NCI-H1436 (cell line): ENCODE measurements around the gene LMCD1.

Experiments
- DNase-seq: peaks from one replicate; lab custom pipeline; 2025; lab: John Stamatoyannopoulos, UW

The LMCD1 gene

GRCh38 chr3:8484409-8485140, 17.0 kb upstream of the LMCD1 start:
- no peak for DNase-seq

- DNase-seq, result no peak
Observed at GRCh38 chr3:8485141-8485870, 16.3 kb upstream of the LMCD1 start.

GRCh38 chr3:8485943-8486342, 15.7 kb upstream of the LMCD1 start:
- no peak for DNase-seq

DNA sequence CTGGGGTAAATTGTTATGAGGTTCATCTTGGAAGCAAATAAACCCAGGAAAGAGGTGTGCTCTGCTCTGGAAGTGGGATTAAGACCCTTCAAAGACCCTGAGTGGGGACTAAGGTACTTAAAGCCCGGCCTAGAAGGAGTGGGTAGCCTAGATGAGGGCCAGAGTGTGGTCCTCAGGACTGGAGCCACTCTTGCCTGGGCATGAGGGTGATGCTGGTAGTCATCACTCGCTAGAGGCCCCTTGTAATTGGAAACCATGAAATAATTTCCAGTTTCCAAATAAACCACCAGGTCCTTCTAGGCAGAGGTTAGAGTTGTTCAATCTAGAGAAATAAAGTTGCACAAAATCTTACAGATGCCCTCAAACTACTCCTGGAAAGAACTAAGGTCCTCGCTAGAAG, 15.2 kb upstream of the LMCD1 start:
- DNase-seq, result no peak

DNA sequence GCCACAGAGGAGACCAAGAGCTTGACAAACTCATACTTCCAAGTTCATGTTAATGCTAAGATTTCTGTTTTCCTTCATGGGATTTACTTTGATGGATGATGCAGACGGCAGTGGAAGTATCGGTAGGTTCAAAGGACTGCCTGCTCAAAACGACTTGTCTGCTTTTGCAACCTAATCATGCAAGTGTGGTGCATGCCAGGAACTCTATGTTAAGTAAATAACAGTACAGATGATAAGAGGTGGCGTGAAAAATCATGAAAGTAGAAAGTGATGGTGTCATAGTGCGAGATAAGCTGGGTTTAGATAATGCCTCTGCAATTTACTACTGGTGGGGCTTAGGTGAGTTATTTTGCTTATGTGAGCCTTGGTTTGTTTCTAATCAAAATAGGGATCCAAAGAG, 14.7 kb upstream of the LMCD1 start:
- DNase-seq, result no peak

- DNase-seq, result no peak
Observed at GRCh38 chr3:8488411-8488810, 13.2 kb upstream of the LMCD1 start.

DNA sequence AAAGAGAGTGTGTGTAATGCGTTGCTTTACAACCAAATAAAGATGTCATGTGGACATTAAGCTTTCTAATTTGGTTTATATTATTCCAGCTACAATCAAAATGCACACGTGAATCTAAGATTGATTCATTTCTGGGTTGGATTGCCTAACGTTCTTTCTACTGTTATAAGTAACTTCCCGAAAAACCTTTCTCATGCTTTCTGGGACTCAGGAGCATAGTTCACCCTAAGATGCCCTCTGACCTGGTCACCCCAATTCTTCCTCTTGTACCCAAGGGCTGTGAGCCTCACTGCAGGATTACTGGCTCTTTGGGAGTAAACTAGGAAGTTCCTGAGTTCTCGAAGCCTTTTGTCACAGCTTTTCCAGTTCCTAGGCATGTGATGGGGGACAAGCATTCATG, 12.7 kb upstream of the LMCD1 start:
- no peak for DNase-seq

GRCh38 chr3:8489278-8489792, 12.3 kb upstream of the LMCD1 start:
- no peak for DNase-seq

DNA sequence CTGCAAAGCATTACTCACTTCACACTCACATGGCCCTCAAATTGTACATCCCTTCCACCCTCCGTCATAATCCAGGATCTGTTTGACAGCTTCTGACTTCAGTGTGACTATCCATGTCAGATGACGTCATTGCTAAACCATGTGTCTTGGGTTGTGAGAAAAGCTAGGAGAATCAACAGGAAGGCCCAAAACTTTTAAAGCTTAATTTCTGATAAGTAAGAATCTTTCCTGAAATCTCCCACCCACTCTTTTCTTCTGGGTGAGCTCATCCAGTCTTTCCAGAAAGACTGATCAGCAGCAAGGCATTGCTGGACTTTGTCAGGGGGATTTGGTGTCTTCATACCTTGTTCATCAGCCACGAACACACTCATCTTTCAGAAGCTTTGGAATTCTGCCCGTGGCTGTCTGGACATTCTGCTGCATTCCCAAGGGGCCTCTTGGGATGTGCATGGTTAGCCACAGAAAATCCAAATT, 11.5 kb upstream of the LMCD1 start:
- DNase-seq, result no peak

GRCh38 chr3:8491271-8492144, 10.1 kb upstream of the LMCD1 start:
- DNase-seq, result no peak

DNA sequence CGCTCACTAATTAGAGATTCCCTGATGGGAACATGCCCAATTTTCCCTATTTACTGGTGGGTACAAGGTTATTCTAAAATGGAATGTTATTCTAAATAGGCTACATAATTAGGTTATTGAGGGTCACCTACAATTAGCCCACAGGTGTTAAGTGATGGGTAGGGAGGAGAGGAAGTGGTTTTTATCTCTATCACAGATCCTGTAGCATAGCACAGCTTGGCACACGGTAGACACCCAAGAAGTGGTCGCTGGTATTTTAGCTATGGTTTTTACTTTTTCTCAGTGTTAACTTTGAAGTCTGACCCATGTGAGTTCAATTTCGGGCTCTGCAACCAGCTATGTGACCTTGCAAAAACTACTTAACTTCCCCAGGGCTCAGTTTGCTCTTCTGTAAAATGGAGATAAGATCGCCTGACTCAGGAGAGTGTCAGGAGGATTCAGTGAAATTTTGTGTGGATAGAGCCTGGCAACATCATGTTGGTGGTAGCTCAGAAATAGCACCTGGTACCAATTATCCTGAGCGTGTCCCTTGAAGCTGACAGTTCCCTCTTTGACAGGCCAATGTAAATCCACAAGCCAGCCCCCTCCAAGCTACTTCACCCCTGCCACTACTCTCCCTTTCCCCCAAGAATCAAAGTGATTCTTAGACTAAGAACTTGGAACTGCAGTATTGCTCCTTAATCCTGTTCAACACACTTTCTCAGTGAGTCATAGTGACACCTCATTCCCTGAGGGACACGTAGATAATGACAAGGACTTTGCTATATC, 8.7 kb upstream of the LMCD1 start:
- no peak for DNase-seq

- no peak for DNase-seq
Observed at GRCh38 chr3:8493744-8494143, 7.9 kb upstream of the LMCD1 start.

GRCh38 chr3:8494327-8494726, 7.3 kb upstream of the LMCD1 start:
- no peak for DNase-seq

DNA sequence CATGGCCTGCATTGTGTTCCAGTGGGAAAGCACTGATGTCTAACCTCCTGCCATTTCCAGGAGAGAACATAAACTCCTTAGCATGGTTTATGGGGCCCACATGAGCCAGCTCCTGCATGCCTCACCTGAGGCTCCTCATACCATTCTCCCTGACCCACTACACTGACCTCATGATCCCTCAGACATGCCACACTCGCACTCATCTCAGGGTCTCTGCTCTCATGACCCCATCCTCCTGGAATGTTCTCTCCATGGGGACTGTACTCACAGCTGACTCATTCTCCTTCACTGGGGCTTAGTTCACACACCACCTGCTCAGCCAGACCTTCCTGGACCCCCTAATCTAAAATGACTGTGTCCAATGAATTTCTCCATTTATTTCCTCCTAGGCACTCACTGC, 4.0 kb upstream of the LMCD1 start:
- no peak for DNase-seq

GRCh38 chr3:8499181-8499611, 2.4 kb upstream of the LMCD1 start:
- DNase-seq, result no peak

GRCh38 chr3:8500319-8500988, 1.2 kb upstream of the LMCD1 start:
- DNase-seq, result no peak

DNA sequence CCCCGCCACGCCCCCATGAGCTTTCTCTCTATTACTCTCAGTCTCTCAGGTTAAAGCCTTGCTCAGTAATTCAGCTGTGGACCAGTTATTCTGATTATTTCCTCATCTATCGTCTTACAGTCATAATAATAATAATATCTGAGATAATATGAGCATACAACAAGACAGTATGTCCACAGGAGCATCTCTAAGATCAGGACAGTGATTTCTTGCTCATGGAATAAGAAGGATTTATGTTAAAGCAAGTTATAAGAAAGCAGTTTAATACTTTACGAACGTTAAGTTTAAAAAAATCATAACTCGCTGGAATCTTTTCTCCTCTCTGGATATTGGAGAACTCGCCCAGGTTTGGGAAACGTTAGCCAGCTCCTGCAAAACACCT, 643 bp upstream of the LMCD1 start:
- DNase-seq, result no peak

GRCh38 chr3:8503461-8503860, 1.8 kb downstream of the LMCD1 start:
- DNase-seq, result no peak

GRCh38 chr3:8503871-8504610, 2.4 kb downstream of the LMCD1 start:
- no peak for DNase-seq

- DNase-seq, result no peak
Observed at GRCh38 chr3:8504611-8504973, 3.0 kb downstream of the LMCD1 start.
